ENCODE data around the gene CPS1. TPM values are rescaled to one million over a fixed set of nuclear protein-coding genes. Genes with fewer than 3 reads are reported as not detected.

Gene CPS1
- total RNA-seq, 1 donor from 2014 or later: 1.2 TPM

DNA sequence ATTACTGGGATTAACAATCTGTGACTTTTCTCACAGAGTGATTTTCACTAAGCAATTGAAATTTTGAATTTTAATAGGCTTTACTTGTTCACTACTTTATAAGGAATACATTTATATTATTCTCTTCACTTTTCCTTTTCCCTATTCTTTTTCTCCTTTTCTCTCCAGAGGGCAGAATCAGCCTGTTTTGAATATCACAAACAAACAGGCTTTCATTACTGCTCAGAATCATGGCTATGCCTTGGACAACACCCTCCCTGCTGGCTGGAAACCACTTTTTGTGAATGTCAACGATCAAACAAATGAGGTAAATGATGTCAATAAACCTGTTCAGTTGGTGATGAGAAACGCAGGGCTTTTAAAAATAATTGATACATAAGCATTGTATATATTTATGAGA is 35.3 kb downstream of the CPS1 start:
- Mint-ChIP-seq H3K4me3 (ENCODE audit: low read depth) (no peak overlapping the region), H3K4me1 (ENCODE audit: low read depth) (no peaks in the 10 kb centered on the region), H3K27me3 (ENCODE audit: low read depth) (no peaks in the 10 kb centered on the region), H3K27ac (no peak overlapping the region), H3K9me3 (no peaks in the 10 kb centered on the region), H3K36me3 (ENCODE audit: low read depth) (no peaks in the 10 kb centered on the region)
- no peak for DNase-seq (ENCODE audit: low spot score)
- intact Hi-C loops (cut with micrococcal nuclease): no loop called here

- no peaks in the 10 kb centered on the region for H3K9me3 Mint-ChIP-seq
- no peak overlapping the region for H3K27ac Mint-ChIP-seq
- no peak overlapping the region for H3K4me3 Mint-ChIP-seq (ENCODE audit: low read depth)
- intact Hi-C loops (cut with micrococcal nuclease): no loop called here
- no peaks in the 10 kb centered on the region for H3K27me3 Mint-ChIP-seq (ENCODE audit: low read depth)
- H3K4me1 Mint-ChIP-seq (ENCODE audit: low read depth): no peaks in the 10 kb centered on the region
- no peak for DNase-seq (ENCODE audit: low spot score)
- H3K36me3 Mint-ChIP-seq (ENCODE audit: low read depth): no peaks in the 10 kb centered on the region
These were observed 36.3 kb downstream of the CPS1 start for GRCh38 chr2:210592726-210593125.

DNA sequence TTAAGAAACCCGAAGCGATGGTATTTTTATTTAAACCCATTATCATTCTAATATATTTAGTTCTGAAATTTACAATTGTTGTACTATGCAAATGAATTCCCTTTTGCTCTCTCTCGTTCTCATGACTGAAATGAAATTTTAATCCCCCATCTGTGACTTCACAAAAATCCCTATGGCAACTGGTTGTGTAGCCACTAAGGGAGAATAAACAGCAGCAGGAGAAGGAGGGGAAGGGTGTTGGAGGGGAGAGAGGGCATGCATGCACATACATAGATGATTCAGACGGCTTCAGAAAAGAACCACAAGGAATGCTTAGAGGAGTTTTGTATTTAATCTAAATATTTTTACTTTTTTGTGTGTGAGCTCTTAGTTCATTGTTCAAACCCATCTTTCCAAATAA is 36.8 kb downstream of the CPS1 start:
- intact Hi-C loops (cut with micrococcal nuclease): no loop called here
- H3K4me3 Mint-ChIP-seq (ENCODE audit: low read depth): no peak overlapping the region
- H3K27me3 Mint-ChIP-seq (ENCODE audit: low read depth): no peaks in the 10 kb centered on the region
- H3K4me1 Mint-ChIP-seq (ENCODE audit: low read depth): no peaks in the 10 kb centered on the region
- no peak overlapping the region for H3K27ac Mint-ChIP-seq
- no peaks in the 10 kb centered on the region for H3K9me3 Mint-ChIP-seq
- H3K36me3 Mint-ChIP-seq (ENCODE audit: low read depth): no peaks in the 10 kb centered on the region
- no peak for DNase-seq (ENCODE audit: low spot score)

DNA sequence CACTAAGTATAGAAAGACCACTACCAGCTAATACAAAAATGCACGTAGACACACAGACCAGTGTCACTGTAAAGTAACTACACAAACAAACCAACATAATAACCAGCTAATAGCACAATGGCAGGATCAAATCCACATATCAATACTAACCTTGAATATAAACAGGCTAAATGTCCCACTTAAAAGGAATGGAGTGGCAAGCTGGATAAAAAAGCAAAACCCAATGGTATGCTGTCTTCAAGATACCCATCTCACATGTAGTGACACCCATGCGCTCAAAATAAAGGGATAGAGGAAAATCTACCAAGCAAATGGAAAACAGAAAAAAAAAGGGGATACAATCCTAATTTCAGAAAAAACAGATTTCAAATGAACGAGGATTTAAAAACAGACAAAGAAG is 41.8 kb downstream of the CPS1 start:
- Mint-ChIP-seq H3K4me1 (ENCODE audit: low read depth) (no peaks in the 10 kb centered on the region), H3K4me3 (ENCODE audit: low read depth) (no peak overlapping the region), H3K36me3 (ENCODE audit: low read depth) (no peaks in the 10 kb centered on the region), H3K9me3 (no peaks in the 10 kb centered on the region), H3K27me3 (ENCODE audit: low read depth) (no peaks in the 10 kb centered on the region), H3K27ac (no peak overlapping the region)
- no peak for DNase-seq (ENCODE audit: low spot score)
- intact Hi-C loops (cut with micrococcal nuclease): no loop called here

GRCh38 chr2:210599476-210599875 is 43.1 kb downstream of the CPS1 start:
- Mint-ChIP-seq H3K27ac (no peak overlapping the region), H3K4me1 (ENCODE audit: low read depth) (no peaks in the 10 kb centered on the region), H3K27me3 (ENCODE audit: low read depth) (no peaks in the 10 kb centered on the region), H3K9me3 (no peaks in the 10 kb centered on the region), H3K36me3 (ENCODE audit: low read depth) (no peaks in the 10 kb centered on the region), H3K4me3 (ENCODE audit: low read depth) (no peak overlapping the region)
- no peak for DNase-seq (ENCODE audit: low spot score)
- intact Hi-C loops (cut with micrococcal nuclease): no loop called here

- Mint-ChIP-seq H3K27ac (no peak overlapping the region), H3K27me3 (ENCODE audit: low read depth) (no peaks in the 10 kb centered on the region), H3K4me1 (ENCODE audit: low read depth) (no peaks in the 10 kb centered on the region), H3K4me3 (ENCODE audit: low read depth) (no peak overlapping the region), H3K36me3 (ENCODE audit: low read depth) (no peaks in the 10 kb centered on the region), H3K9me3 (no peaks in the 10 kb centered on the region)
- intact Hi-C loops (cut with micrococcal nuclease): no loop called here
- no peak for DNase-seq (ENCODE audit: low spot score)
These were observed 48.3 kb downstream of the CPS1 start for GRCh38 chr2:210604666-210605065.

DNA sequence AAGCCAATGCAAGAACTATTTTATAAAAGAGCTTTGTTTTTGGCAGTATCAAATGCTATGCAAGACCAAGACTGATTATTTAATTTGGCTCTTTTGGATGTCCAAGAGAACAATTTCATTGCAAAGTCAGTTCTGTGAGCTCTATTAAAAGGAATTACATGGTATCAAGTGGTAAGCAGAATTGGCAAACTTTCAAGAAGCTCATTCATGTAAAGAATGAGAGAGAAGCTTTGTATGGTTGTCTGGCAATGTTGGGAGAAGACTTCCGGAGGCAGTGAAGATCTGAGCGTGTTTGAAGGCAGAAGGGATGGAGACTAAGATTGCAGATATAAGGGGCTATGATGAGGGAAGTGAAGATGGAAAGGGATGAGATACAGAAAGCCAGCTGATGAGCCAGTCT is 49.6 kb downstream of the CPS1 start:
- intact Hi-C loops (cut with micrococcal nuclease): no loop called here
- H3K36me3 Mint-ChIP-seq (ENCODE audit: low read depth): no peaks in the 10 kb centered on the region
- no peak overlapping the region for H3K4me3 Mint-ChIP-seq (ENCODE audit: low read depth)
- no peaks in the 10 kb centered on the region for H3K9me3 Mint-ChIP-seq
- no peak for DNase-seq (ENCODE audit: low spot score)
- no peaks in the 10 kb centered on the region for H3K27me3 Mint-ChIP-seq (ENCODE audit: low read depth)
- no peak overlapping the region for H3K27ac Mint-ChIP-seq
- H3K4me1 Mint-ChIP-seq (ENCODE audit: low read depth): no peaks in the 10 kb centered on the region

DNA sequence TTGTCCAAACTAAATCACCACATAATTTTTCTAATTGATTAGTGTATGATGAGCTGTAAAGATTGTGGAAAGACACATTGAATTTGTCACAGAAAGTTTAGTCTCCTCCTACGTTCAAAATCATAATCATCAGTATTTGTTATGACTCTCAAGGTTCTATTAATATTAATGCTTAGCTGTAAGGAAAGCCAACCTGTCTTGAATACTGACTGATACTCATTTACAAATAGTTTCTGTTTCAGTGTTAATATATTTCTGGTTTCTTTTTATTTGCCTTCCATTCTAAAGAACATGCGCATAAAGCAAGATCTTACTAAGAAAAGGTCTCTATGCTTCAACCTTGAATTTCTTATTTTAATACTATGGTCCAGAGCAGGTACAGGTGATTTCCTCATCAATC is 55.1 kb downstream of the CPS1 start:
- Mint-ChIP-seq H3K4me3 (ENCODE audit: low read depth) (no peak overlapping the region), H3K36me3 (ENCODE audit: low read depth) (no peaks in the 10 kb centered on the region), H3K27me3 (ENCODE audit: low read depth) (no peaks in the 10 kb centered on the region), H3K9me3 (no peaks in the 10 kb centered on the region), H3K4me1 (ENCODE audit: low read depth) (no peaks in the 10 kb centered on the region), H3K27ac (no peak overlapping the region)
- intact Hi-C loops (cut with micrococcal nuclease): no loop called here
- no peak for DNase-seq (ENCODE audit: low spot score)

DNA sequence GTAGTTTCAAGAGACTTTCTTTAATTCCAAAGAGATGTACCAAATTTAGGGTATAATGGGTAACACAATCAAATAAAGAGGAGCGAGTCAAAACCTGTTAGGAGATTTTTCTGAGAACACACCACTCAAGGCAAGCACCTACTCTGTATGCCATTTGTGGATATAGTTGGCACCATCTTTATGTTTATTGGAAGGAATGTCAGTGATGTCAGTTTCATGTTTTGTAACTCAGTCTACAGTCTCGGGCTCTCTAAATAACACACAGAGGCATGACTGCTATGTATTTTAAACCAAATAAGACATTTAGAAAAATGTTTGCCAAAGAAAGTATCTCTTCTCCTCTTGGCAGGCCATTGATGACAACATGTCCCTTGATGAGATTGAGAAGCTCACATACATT is 59.7 kb downstream of the CPS1 start:
- Mint-ChIP-seq H3K36me3 (ENCODE audit: low read depth) (no peaks in the 10 kb centered on the region), H3K4me3 (ENCODE audit: low read depth) (no peak overlapping the region)
- intact Hi-C loops (cut with micrococcal nuclease): loop anchor here (2.0 to 5.0 kb wide), 2 partner anchors 419 to 541 kb away; no protein-coding TSS in a partner anchor

DNA sequence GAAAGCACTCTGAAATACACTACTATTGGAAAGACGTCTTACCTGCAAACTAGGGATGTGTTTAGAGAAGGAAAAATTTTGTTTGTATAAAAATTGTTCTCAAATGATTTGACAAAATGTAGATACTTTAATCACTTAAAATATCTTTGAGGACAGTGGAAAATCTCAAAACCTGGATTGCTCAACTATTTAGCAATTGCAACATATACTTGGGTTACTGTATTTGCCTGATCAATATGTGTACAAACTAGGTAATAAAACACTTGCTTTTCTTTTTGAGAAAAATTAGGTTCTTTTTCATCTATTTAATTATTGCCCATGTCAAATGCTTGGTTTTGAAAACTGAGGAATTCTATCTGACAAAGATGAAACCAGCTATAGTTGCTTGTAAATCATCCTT is 60.9 kb downstream of the CPS1 start:
- DNase-seq (ENCODE audit: low spot score): no peak
- H3K27ac Mint-ChIP-seq: no peak overlapping the region
- H3K27me3 Mint-ChIP-seq (ENCODE audit: low read depth): no peaks in the 10 kb centered on the region
- no peak overlapping the region for H3K4me3 Mint-ChIP-seq (ENCODE audit: low read depth)
- H3K9me3 Mint-ChIP-seq: no peaks in the 10 kb centered on the region
- intact Hi-C loops (cut with micrococcal nuclease): loop anchor here (2.0 to 5.0 kb wide), 2 partner anchors 417 to 540 kb away; no protein-coding TSS in a partner anchor
- H3K36me3 Mint-ChIP-seq (ENCODE audit: low read depth): no peaks in the 10 kb centered on the region
- no peaks in the 10 kb centered on the region for H3K4me1 Mint-ChIP-seq (ENCODE audit: low read depth)

More for the DNA sequence above, 59.7 kb downstream of the CPS1 start:
- no peaks in the 10 kb centered on the region for H3K27me3 Mint-ChIP-seq (ENCODE audit: low read depth)
- no peaks in the 10 kb centered on the region for H3K9me3 Mint-ChIP-seq
- H3K4me1 Mint-ChIP-seq (ENCODE audit: low read depth): no peaks in the 10 kb centered on the region
- no peak overlapping the region for H3K27ac Mint-ChIP-seq
- DNase-seq (ENCODE audit: low spot score): no peak

- H3K36me3 Mint-ChIP-seq (ENCODE audit: low read depth): no peaks in the 10 kb centered on the region
- H3K9me3 Mint-ChIP-seq: no peaks in the 10 kb centered on the region
- H3K27me3 Mint-ChIP-seq (ENCODE audit: low read depth): no peaks in the 10 kb centered on the region
- H3K4me3 Mint-ChIP-seq (ENCODE audit: low read depth): no peak overlapping the region
- intact Hi-C loops (cut with micrococcal nuclease): loop anchor here (2.0 to 5.0 kb wide), 2 partner anchors 417 to 539 kb away; no protein-coding TSS in a partner anchor
- no peaks in the 10 kb centered on the region for H3K4me1 Mint-ChIP-seq (ENCODE audit: low read depth)
- H3K27ac Mint-ChIP-seq: no peak overlapping the region
- DNase-seq (ENCODE audit: low spot score): no peak
These were observed 61.4 kb downstream of the CPS1 start for GRCh38 chr2:210617732-210618330.

GRCh38 chr2:210620456-210620855 is 64.1 kb downstream of the CPS1 start:
- H3K4me1 Mint-ChIP-seq (ENCODE audit: low read depth): no peaks in the 10 kb centered on the region
- no peaks in the 10 kb centered on the region for H3K36me3 Mint-ChIP-seq (ENCODE audit: low read depth)
- intact Hi-C loops (cut with micrococcal nuclease): no loop called here
- H3K27me3 Mint-ChIP-seq (ENCODE audit: low read depth): no peaks in the 10 kb centered on the region
- H3K9me3 Mint-ChIP-seq: no peaks in the 10 kb centered on the region
- no peak overlapping the region for H3K27ac Mint-ChIP-seq
- no peak for DNase-seq (ENCODE audit: low spot score)
- no peak overlapping the region for H3K4me3 Mint-ChIP-seq (ENCODE audit: low read depth)

- Mint-ChIP-seq H3K4me1 (ENCODE audit: low read depth) (no peaks in the 10 kb centered on the region), H3K4me3 (ENCODE audit: low read depth) (no peak overlapping the region), H3K27ac (no peak overlapping the region), H3K9me3 (no peaks in the 10 kb centered on the region), H3K27me3 (ENCODE audit: low read depth) (no peaks in the 10 kb centered on the region), H3K36me3 (ENCODE audit: low read depth) (no peaks in the 10 kb centered on the region)
- no peak for DNase-seq (ENCODE audit: low spot score)
- intact Hi-C loops (cut with micrococcal nuclease): no loop called here
These were observed 67.1 kb downstream of the CPS1 start for GRCh38 chr2:210623506-210623905.

GRCh38 chr2:210626849-210627248 is 70.5 kb downstream of the CPS1 start:
- DNase-seq (ENCODE audit: low spot score): no peak
- no peak overlapping the region for H3K27ac Mint-ChIP-seq

More at GRCh38 chr2:210626849-210627248, 70.5 kb downstream of the CPS1 start:
- intact Hi-C loops (cut with micrococcal nuclease): no loop called here
- Mint-ChIP-seq H3K4me3 (ENCODE audit: low read depth) (no peak overlapping the region), H3K9me3 (no peaks in the 10 kb centered on the region), H3K4me1 (ENCODE audit: low read depth) (no peaks in the 10 kb centered on the region), H3K27me3 (ENCODE audit: low read depth) (no peaks in the 10 kb centered on the region), H3K36me3 (ENCODE audit: low read depth) (no peaks in the 10 kb centered on the region)
